Stimulated activated CD8-positive, alpha-beta memory T cell treated with anti-CD3 and anti-CD28 coated beads, Interleukin-12 subunit alpha, Interleukin-12 subunit beta, amount 100 ng/mL, for 1 hour (primary cell): ENCODE measurements around the gene HMGCS2.
"Not testable (repeated sequence)": the region's sequence is repeated elsewhere in the genome, so short reads cannot be mapped to it uniquely, and the experiment has no call there.

Source experiments
- DNase-seq: peaks from one replicate; pipeline ENCODE4 v3.0.0-alpha.2; 2020; ENCODE audit warnings: low read depth

HMGCS2 gene

GRCh38 chr1:119731060-119731459 is 37.6 kb downstream of the HMGCS2 start:
- DNase-seq, result no peak

- no peak for DNase-seq
Measured at GRCh38 chr1:119729044-119729443, 39.7 kb downstream of the HMGCS2 start.

DNA sequence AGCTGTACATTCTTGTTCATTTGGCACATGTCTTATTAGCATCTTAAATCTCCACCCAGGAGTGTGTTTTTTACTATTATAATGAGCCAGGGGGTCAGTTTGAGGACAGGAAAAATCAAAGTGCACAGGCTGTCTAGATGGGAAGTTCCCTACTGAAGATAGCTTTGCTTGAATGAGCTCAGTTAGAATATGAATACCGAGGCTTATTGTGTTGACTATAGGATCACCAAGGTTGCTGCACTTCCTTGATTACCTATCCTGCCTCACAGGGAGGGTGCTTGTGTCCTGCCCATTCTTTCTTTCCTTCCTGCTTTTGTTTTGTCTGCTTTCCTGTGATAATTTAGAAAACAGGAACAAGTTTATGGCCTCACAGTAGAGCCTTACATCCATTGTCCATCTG is 40.7 kb downstream of the HMGCS2 start:
- DNase-seq, result no peak

GRCh38 chr1:119725626-119726025 is 43.1 kb downstream of the HMGCS2 start:
- DNase-seq, result no peak

- no peak for DNase-seq
Measured at GRCh38 chr1:119724611-119725218, 44.0 kb downstream of the HMGCS2 start.

- DNase-seq, result no peak
Measured at GRCh38 chr1:119721896-119722295, 46.8 kb downstream of the HMGCS2 start.

DNA sequence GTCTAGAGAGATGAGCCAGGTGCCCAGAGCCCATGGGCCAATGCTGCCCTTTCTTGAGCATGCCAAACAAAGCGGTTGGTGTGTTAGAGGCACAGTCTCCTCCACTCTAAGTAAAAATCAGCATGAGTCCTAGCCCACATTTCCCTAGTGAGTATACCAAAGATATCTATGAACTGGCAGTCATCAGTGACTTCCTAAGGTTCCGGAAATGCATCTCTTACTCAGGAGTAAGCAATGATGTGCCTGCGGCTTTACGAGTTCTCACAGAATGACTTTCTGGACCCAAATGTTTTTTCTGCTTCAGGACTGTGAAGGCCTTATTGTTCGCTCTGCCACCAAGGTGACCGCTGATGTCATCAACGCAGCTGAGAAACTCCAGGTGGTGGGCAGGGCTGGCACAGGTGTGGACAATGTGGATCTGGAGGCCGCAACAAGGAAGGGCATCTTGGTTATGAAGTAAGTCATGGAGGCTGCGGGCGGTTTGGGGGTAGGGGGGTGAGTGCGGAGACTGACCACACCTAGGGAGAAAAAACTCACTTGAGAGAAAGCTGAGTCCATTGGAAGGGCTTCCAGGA is 47.8 kb downstream of the HMGCS2 start:
- DNase-seq, result no peak

DNA sequence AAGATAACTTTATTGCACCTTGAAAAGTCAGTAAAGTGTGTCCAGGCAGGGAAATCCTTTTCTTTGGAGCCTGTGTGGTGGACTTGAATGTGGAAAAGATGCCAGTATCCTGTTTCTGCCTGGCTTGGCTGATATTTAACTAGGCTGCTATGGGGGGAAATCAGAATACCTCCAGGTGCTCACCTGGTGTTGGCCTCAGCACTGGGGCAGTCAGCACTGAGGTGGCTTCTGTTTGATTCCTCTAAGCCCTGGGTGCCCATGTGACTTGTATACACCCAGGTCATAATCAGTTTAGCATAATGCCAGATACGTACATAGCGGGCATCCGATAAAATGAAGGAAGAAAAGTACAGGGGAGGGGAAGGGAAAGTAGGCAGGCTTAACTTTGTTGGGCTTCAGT is 49.7 kb downstream of the HMGCS2 start:
- DNase-seq, result no peak

DNA sequence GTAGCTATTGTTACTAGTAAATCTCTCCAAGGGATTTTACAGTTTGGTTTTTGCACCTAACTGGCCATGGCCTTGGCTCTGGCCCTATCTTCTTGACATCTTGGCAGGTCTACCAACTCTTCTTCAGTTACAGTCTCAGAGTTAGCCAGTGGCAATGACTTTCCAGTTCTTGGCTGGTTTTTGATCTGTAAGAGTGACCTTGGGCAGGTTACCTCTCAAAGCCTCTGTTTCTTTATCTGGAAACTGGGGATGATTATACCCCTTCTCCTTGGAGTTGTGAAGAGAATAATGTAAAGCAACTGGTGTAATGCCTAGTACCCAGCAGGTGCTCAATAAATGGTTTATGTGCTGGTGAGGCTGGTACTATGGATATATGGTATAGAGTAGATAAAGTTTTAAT is 50.3 kb downstream of the HMGCS2 start:
- no peak for DNase-seq

DNA sequence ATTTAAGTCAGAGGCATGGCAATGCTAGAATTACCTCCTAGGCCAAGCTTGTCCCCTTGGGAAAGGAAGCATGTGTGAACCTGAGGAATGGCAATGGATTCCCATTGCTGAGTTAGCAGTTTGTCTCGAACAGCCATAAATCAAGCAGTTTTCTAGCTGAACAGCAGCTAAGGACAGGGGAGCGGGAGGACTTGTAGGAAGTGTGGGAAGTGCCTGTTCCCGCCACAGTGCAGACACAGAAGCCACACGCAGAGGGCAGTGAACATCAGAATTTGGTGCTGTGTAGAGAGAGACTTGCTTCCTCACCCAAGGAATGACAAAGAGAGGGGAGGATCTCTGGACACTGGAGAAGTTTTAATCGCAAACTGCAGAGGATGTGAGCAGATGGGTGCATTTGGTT is 53.2 kb downstream of the HMGCS2 start:
- DNase-seq, result no peak

GRCh38 chr1:119714583-119714982 is 54.1 kb downstream of the HMGCS2 start:
- no peak for DNase-seq

- DNase-seq, result no peak
Measured at GRCh38 chr1:119713749-119714456, 54.8 kb downstream of the HMGCS2 start.

- DNase-seq, result no peak
Measured at GRCh38 chr1:119713039-119713748, 55.5 kb downstream of the HMGCS2 start.

DNA sequence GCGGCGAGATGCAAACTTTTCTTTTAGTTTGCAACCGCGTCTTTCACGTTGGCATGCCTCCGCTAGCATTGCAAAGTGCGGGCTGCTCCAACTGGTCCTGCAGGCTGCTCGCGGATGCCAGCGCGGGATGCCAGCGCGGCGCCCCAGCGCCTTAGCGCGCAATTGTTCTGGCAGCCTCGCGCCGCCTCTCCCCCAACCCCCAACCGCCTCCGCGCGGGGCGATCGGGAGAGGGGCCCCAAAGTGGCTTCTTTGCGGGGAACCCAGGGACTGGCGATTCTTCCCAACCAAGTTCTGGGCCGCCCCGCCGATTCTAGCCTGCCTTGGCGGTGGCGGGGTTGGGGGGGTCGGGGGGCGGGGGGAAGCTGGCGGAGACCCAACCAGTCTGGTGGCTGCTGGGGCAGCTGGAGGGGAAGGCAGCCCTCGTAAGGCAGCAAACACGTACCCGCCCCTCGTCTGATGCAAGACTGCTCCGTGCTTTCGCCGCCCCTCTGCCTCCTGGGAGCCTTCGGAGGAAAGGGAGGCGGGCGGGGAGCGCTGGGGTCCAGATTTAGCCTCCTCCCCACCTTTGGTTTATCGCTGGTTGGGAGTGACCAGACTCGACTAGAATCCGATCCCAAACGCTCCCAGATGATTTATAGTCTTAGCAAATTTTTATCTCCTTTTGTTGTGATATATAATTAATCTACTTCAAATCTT is 56.2 kb downstream of the HMGCS2 start:
- no peak for DNase-seq

- peak; percentile 4 for DNase-seq
Measured at GRCh38 chr1:119711804-119712341, 56.8 kb downstream of the HMGCS2 start, which contains the start of gene PHGDH. TSS of gene PHGDH (plus strand) at chr1:119711934. CDS start at chr1:119712023, 89 bp downstream.

GRCh38 chr1:119711356-119711803 is 57.3 kb downstream of the HMGCS2 start:
- DNase-seq, result not testable (repeated sequence)

- not testable (repeated sequence) for DNase-seq
Measured at GRCh38 chr1:119706599-119706998, 62.1 kb downstream of the HMGCS2 start.

DNA sequence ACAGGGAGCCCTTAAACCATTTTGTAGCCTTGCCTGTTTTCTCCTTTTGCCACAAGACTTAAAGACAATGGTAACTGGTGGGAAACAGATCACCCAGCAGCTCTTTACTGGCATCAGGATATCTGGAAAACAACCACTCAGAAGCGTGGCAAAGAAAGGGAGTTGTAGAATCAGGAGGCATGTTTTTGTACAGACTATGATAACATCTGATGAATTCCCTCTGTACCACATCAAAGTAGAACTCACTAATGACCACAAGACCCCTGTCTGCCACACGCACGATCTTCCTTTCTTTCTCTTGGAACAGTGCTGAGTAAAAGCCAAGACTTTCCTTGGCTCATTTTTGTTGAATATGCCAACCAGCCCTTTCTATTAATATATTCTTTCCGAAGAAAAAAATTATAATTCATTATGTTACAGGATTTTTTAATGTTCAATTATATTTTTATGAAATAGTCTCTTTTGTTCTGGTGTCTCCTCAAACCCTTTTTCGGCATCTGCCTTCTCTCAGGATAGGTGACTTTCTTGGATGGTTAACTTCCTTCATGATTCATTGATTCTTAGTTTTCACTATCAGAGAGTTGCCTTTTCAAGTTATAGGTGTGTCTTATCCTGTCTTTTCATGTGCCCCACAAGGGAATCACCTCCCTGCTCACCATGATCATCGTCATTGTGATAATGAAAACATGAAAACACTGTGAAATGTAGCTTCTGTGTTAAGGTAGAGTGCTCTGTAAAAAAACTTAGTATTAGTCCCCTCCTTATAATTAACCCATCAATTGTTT is 64.8 kb downstream of the HMGCS2 start:
- DNase-seq, result no peak

DNA sequence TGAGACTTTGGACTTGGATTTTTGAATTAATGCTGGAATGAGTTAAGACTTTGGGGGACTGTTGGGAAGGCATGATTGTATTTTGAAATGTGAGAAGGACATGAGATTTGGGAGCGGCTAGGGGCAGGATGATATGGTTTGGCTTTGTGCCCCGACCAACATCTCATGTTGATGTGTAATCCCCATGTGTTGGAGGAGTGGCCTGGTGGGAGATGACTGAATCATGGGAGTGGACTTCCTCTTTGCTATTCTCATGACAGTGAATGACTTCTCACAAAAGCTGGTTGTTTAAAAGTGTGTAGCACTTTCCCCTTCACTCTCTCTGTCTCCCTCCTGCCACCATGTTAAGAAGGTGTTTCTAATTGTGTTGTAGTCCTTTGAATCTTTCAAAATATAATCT is 66.3 kb downstream of the HMGCS2 start:
- DNase-seq, result no peak

- no peak for DNase-seq
Measured at GRCh38 chr1:119701659-119702058, 67.0 kb downstream of the HMGCS2 start.

GRCh38 chr1:119700326-119700725 is 68.4 kb downstream of the HMGCS2 start:
- DNase-seq, result no peak
